MG63 (cell line): ENCODE measurements around the gene PCDHGC4. TPM values are rescaled to one million over a fixed set of nuclear protein-coding genes. Genes with fewer than 3 reads are reported as not detected.
A peak's percentile ranks its signal among the peaks of the same experiment; 100 is the strongest.

ENCODE experiments used
- DNase-seq: peaks from one replicate; pipeline ENCODE4 v3.0.0-alpha.2; 2020
- H3K27me3 ChIP-seq: fragments of 250-450 bp; sonication (Bioruptor Pico); 2 replicates; pipeline ENCODE4 v1.5.1; 2020; ENCODE audit warnings: mild to moderate bottlenecking, moderate library complexity
- H3K36me3 ChIP-seq: fragments of 250-450 bp; sonication (Bioruptor Pico); 2 replicates; pipeline ENCODE4 v1.5.1; 2020; ENCODE audit warnings: mild to moderate bottlenecking, moderate library complexity
- H3K4me3 ChIP-seq: fragments of 250-450 bp; sonication (Bioruptor Pico); 2 replicates; pipeline ENCODE4 v1.5.1; 2020; ENCODE audit warnings: mild to moderate bottlenecking, moderate library complexity
- H3K9me3 ChIP-seq: fragments of 250-450 bp; sonication (Bioruptor Pico); 2 replicates; pipeline ENCODE4 v1.5.1; 2020; ENCODE audit warnings: mild to moderate bottlenecking, moderate library complexity
- total RNA-seq: library from RNA; depleted of rRNA; stranded (reverse); fragments of >200 nt; shearing (Covaris generic); gene quantifications from 2 replicates; pipeline ENCODE4 v1.2.3, GENCODE V29; 2014; ENCODE audit warnings: low replicate concordance

PCDHGC4 gene
- total RNA-seq, 1 experiment from 2014 or later, result not detected

- no peak overlapping the region for H3K4me3 ChIP-seq
- H3K27me3 ChIP-seq, result no peaks in the 10 kb centered on the region
- no peaks in the 10 kb centered on the region for H3K9me3 ChIP-seq
- H3K36me3 ChIP-seq, result peaks cover 71% of the 10 kb centered on the region
- no peak for DNase-seq
Measured at GRCh38 chr5:141486091-141486490, 1.3 kb downstream of the PCDHGC4 start.

- no peaks in the 10 kb centered on the region for H3K9me3 ChIP-seq
- H3K4me3 ChIP-seq, result no peak overlapping the region
- peaks cover 77% of the 10 kb centered on the region for H3K36me3 ChIP-seq
- H3K27me3 ChIP-seq, result no peaks in the 10 kb centered on the region
- no peak for DNase-seq
Measured at GRCh38 chr5:141487131-141487530, 2.3 kb downstream of the PCDHGC4 start.

- no peak within 1 kb of the TSS for H3K4me3 ChIP-seq
Measured at GRCh38 chr5:141488591-141489561, 4.0 kb downstream of the PCDHGC4 start, which contains the start of gene PCDHGC5. PCDHGC5 (plus strand) TSS chr5:141489081; CDS start chr5:141489241, 160 bp downstream.

GRCh38 chr5:141489841-141490240, 5.0 kb downstream of the PCDHGC4 start:
- Histone ChIP-seq H3K9me3 (no peaks in the 10 kb centered on the region), H3K4me3 (no peak overlapping the region), H3K27me3 (no peaks in the 10 kb centered on the region), H3K36me3 (peaks cover 74% of the 10 kb centered on the region)
- DNase-seq, result no peak

More at GRCh38 chr5:141488591-141489561, 4.0 kb downstream of the PCDHGC4 start, which contains the start of gene PCDHGC5:
- Histone ChIP-seq H3K9me3 (no peaks in the 10 kb centered on the region), H3K27me3 (no peaks in the 10 kb centered on the region), H3K36me3 (peaks cover 78% of the 10 kb centered on the region)
- peak; percentile 83 for DNase-seq

GRCh38 chr5:141490271-141490670, 5.4 kb downstream of the PCDHGC4 start:
- no peaks in the 10 kb centered on the region for H3K9me3 ChIP-seq
- no peaks in the 10 kb centered on the region for H3K27me3 ChIP-seq
- no peak for DNase-seq
- peaks cover 74% of the 10 kb centered on the region for H3K36me3 ChIP-seq
- no peak overlapping the region for H3K4me3 ChIP-seq

GRCh38 chr5:141490771-141491170, 5.9 kb downstream of the PCDHGC4 start:
- DNase-seq, result no peak
- Histone ChIP-seq H3K9me3 (no peaks in the 10 kb centered on the region), H3K27me3 (no peaks in the 10 kb centered on the region), H3K4me3 (no peak overlapping the region), H3K36me3 (peaks cover 69% of the 10 kb centered on the region)

- no peak for DNase-seq
- H3K9me3 ChIP-seq, result no peaks in the 10 kb centered on the region
- H3K4me3 ChIP-seq, result no peak overlapping the region
- peaks cover 64% of the 10 kb centered on the region for H3K36me3 ChIP-seq
- H3K27me3 ChIP-seq, result no peaks in the 10 kb centered on the region
Measured at GRCh38 chr5:141491323-141492167, 6.7 kb downstream of the PCDHGC4 start.

- Histone ChIP-seq H3K27me3 (no peaks in the 10 kb centered on the region), H3K4me3 (no peak overlapping the region), H3K9me3 (no peaks in the 10 kb centered on the region), H3K36me3 (peaks cover 60% of the 10 kb centered on the region)
- no peak for DNase-seq
Measured at GRCh38 chr5:141492168-141492885, 7.5 kb downstream of the PCDHGC4 start.

GRCh38 chr5:141493500-141494422, 8.9 kb downstream of the PCDHGC4 start:
- no peaks in the 10 kb centered on the region for H3K9me3 ChIP-seq
- no peak for DNase-seq
- H3K4me3 ChIP-seq, result no peak overlapping the region
- H3K36me3 ChIP-seq, result peaks cover 61% of the 10 kb centered on the region
- no peaks in the 10 kb centered on the region for H3K27me3 ChIP-seq

- DNase-seq, result no peak
- no peaks in the 10 kb centered on the region for H3K27me3 ChIP-seq
- no peaks in the 10 kb centered on the region for H3K9me3 ChIP-seq
- H3K36me3 ChIP-seq, result peaks cover 52% of the 10 kb centered on the region
- H3K4me3 ChIP-seq, result no peak overlapping the region
Measured at GRCh38 chr5:141494761-141495452, 10.1 kb downstream of the PCDHGC4 start.

- Histone ChIP-seq H3K4me3 (no peak overlapping the region), H3K9me3 (no peaks in the 10 kb centered on the region), H3K27me3 (no peaks in the 10 kb centered on the region), H3K36me3 (peaks cover 50% of the 10 kb centered on the region)
- DNase-seq, result no peak
Measured at GRCh38 chr5:141495453-141495811, 10.6 kb downstream of the PCDHGC4 start.

GRCh38 chr5:141496038-141496437, 11.2 kb downstream of the PCDHGC4 start:
- Histone ChIP-seq H3K27me3 (no peaks in the 10 kb centered on the region), H3K36me3 (peaks cover 46% of the 10 kb centered on the region), H3K9me3 (no peaks in the 10 kb centered on the region), H3K4me3 (no peak overlapping the region)
- no peak for DNase-seq

GRCh38 chr5:141501761-141502160, 16.9 kb downstream of the PCDHGC4 start:
- H3K27me3 ChIP-seq, result no peaks in the 10 kb centered on the region
- H3K9me3 ChIP-seq, result no peaks in the 10 kb centered on the region
- DNase-seq, result no peak

GRCh38 chr5:141503681-141504080, 18.9 kb downstream of the PCDHGC4 start:
- Histone ChIP-seq H3K4me3 (no peak overlapping the region), H3K27me3 (no peaks in the 10 kb centered on the region), H3K9me3 (no peaks in the 10 kb centered on the region), H3K36me3 (peaks cover 48% of the 10 kb centered on the region)
- no peak for DNase-seq

More at GRCh38 chr5:141501761-141502160, 16.9 kb downstream of the PCDHGC4 start:
- Histone ChIP-seq H3K36me3 (peaks cover 57% of the 10 kb centered on the region), H3K4me3 (no peak overlapping the region)

GRCh38 chr5:141504216-141504615, 19.4 kb downstream of the PCDHGC4 start:
- DNase-seq, result no peak
- H3K4me3 ChIP-seq, result no peak overlapping the region
- no peaks in the 10 kb centered on the region for H3K9me3 ChIP-seq
- H3K36me3 ChIP-seq, result peaks cover 48% of the 10 kb centered on the region
- no peaks in the 10 kb centered on the region for H3K27me3 ChIP-seq
